WTC11 (cell line): ENCODE data around the gene ZMYND15.

ENCODE experiments used
- ATF6 ChIP-seq: sonication (generic); formaldehyde crosslinking; IDR thresholded peaks from 2 replicates; pipeline ENCODE4 v1.8.1; 2023; ENCODE audit warnings: mild to moderate bottlenecking, missing genetic modification reagents
- CREB1 ChIP-seq: sonication (generic); formaldehyde crosslinking; IDR thresholded peaks from 2 replicates; pipeline ENCODE4 v1.8.0; 2023; ENCODE audit warnings: mild to moderate bottlenecking, missing genetic modification reagents
- FOXK1 ChIP-seq: sonication (generic); formaldehyde crosslinking; IDR thresholded peaks from 2 replicates; pipeline ENCODE4 v1.8.0; 2022; ENCODE audit warnings: mild to moderate bottlenecking, moderate library complexity, missing genetic modification reagents
- NR1H2 ChIP-seq: sonication (generic); formaldehyde crosslinking; IDR thresholded peaks from 2 replicates; pipeline ENCODE4 v1.9.0; 2021; ENCODE audit warnings: mild to moderate bottlenecking, moderate library complexity, missing genetic modification reagents
- ZNF121 ChIP-seq: sonication (generic); formaldehyde crosslinking; IDR thresholded peaks from 2 replicates; pipeline ENCODE4 v1.8.0; 2023; ENCODE audit warnings: missing genetic modification reagents
- TF ChIP-seq, protein P1 (sequence below): fragments of 200-600 bp; IDR thresholded peaks from 2 replicates; pipeline ENCODE4 v1.8.0; 2022; ENCODE audit warnings: antibody characterized with exemption
- TF ChIP-seq, protein P2 (sequence below): sonication (generic); formaldehyde crosslinking; IDR thresholded peaks from 2 replicates; pipeline ENCODE4 v1.8.0; 2022; ENCODE audit warnings: mild to moderate bottlenecking, missing genetic modification reagents

GRCh38 chr17:4719684-4720221, 19.9 kb upstream of the ZMYND15 start:
- TF ChIP-seq NR1H2, result no peak
- TF ChIP-seq FOXK1 (CRISPR knock-in tag), result no peak
- TF ChIP-seq, protein P1, sequence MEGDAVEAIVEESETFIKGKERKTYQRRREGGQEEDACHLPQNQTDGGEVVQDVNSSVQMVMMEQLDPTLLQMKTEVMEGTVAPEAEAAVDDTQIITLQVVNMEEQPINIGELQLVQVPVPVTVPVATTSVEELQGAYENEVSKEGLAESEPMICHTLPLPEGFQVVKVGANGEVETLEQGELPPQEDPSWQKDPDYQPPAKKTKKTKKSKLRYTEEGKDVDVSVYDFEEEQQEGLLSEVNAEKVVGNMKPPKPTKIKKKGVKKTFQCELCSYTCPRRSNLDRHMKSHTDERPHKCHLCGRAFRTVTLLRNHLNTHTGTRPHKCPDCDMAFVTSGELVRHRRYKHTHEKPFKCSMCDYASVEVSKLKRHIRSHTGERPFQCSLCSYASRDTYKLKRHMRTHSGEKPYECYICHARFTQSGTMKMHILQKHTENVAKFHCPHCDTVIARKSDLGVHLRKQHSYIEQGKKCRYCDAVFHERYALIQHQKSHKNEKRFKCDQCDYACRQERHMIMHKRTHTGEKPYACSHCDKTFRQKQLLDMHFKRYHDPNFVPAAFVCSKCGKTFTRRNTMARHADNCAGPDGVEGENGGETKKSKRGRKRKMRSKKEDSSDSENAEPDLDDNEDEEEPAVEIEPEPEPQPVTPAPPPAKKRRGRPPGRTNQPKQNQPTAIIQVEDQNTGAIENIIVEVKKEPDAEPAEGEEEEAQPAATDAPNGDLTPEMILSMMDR, result no peak
- no peak for TF ChIP-seq ZNF121 (CRISPR knock-in tag)
- no peak for TF ChIP-seq ATF6
- no peak for TF ChIP-seq CREB1
- TF ChIP-seq, protein P2, sequence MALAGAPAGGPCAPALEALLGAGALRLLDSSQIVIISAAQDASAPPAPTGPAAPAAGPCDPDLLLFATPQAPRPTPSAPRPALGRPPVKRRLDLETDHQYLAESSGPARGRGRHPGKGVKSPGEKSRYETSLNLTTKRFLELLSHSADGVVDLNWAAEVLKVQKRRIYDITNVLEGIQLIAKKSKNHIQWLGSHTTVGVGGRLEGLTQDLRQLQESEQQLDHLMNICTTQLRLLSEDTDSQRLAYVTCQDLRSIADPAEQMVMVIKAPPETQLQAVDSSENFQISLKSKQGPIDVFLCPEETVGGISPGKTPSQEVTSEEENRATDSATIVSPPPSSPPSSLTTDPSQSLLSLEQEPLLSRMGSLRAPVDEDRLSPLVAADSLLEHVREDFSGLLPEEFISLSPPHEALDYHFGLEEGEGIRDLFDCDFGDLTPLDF (CRISPR knock-in tag), result no peak
